H1 (cell line): ENCODE results near the gene SCAPER. TPM values are rescaled to one million over a fixed set of nuclear protein-coding genes. Genes with fewer than 3 reads are reported as not detected.

Experiments used
- CTCF ChIA-PET: fragments of 300-600 bp; sonication (Branson Sonifier 250); formaldehyde crosslinking; loops from one replicate; lab custom pipeline; 2021; ENCODE audit not compliant: partially characterized antibody; lab: Charles Lee
- POLR2A ChIA-PET: fragments of 300-600 bp; sonication (Branson Sonifier 250); formaldehyde crosslinking; loops from one replicate; lab custom pipeline; 2021; ENCODE audit warnings: inconsistent platforms; ENCODE audit not compliant: partially characterized antibody; lab: Charles Lee
- DNase-seq, 2 experiments: peaks; one replicate each; pipeline versions ENCODE4 v3.0.0 to v3.0.0-alpha.2; 2010 to 2022; ENCODE audit warnings: low spot score in 2 of 2, low read depth in 1 of 2, mixed read lengths in 1 of 2
- FAIRE-seq: peaks from 2 replicates; lab custom pipeline; 2011; peaks lifted over from hg19 to GRCh38; lab: Jason Lieb, UNC
- H2AFZ ChIP-seq: 2 replicates; pipeline ENCODE4 v1.8.1; 2012; ENCODE audit warnings: low read length, inconsistent platforms
- H2AK5ac ChIP-seq: 2 replicates; pipeline ENCODE4 v1.6.1; 2013; ENCODE audit warnings: low read depth, low read length
- H2BK120ac ChIP-seq: replicated peaks from 2 replicates; pipeline ENCODE3; 2013; ENCODE audit warnings: low read depth, low read length, inconsistent platforms
- H2BK12ac ChIP-seq: 2 replicates; pipeline ENCODE4 v1.6.1; 2013; ENCODE audit warnings: low read depth, low read length
- H2BK15ac ChIP-seq: 2 replicates; pipeline ENCODE4 v1.6.1; 2013; ENCODE audit warnings: low read length
- H2BK20ac ChIP-seq: 2 replicates; pipeline ENCODE4 v1.6.1; 2013; ENCODE audit warnings: low read length
- H2BK5ac ChIP-seq: 2 replicates; pipeline ENCODE4 v1.6.1; 2013; ENCODE audit warnings: low read depth, low read length
- H3K14ac ChIP-seq: 2 replicates; pipeline ENCODE4 v1.6.1; 2013; ENCODE audit warnings: inconsistent platforms; ENCODE audit not compliant: insufficient read length
- H3K18ac ChIP-seq: 2 replicates; pipeline ENCODE4 v1.6.1; 2013; ENCODE audit warnings: low read length; ENCODE audit errors: extremely low read depth
- H3K23ac ChIP-seq: 2 replicates; pipeline ENCODE4 v1.6.1; 2013; ENCODE audit warnings: inconsistent platforms; ENCODE audit not compliant: insufficient read length
- H3K23me2 ChIP-seq: 2 replicates; pipeline ENCODE4 v1.6.1; 2013; ENCODE audit warnings: low read depth, low read length
- H3K27ac ChIP-seq: 2 replicates; pipeline ENCODE4 v1.6.1; 2011; ENCODE audit warnings: low read depth, low read length, inconsistent platforms
- H3K27me3 ChIP-seq, 4 experiments: replicated peaks in 1 of 4; 1 replicate in 1 of 4; 2 replicates in 3 of 4; pipeline versions ENCODE4 v1.6.1 to v1.8.1; 2011 to 2013; ENCODE audit warnings: low read length in 3 of 4, mild to moderate bottlenecking in 3 of 4, inconsistent platforms in 2 of 4, mixed read lengths in 2 of 4, moderate library complexity in 1 of 4; ENCODE audit not compliant: control insufficient read depth in 3 of 4, insufficient read depth in 3 of 4; ENCODE audit errors: extremely low read depth in 1 of 4
- H3K36me3 ChIP-seq, 4 experiments: 2 replicates each; pipeline versions ENCODE4 v1.6.1 to v1.8.1; 2011 to 2013; ENCODE audit warnings: mild to moderate bottlenecking in 4 of 4, low read length in 3 of 4, moderate library complexity in 2 of 4, control low read depth in 1 of 4, inconsistent platforms in 1 of 4; ENCODE audit not compliant: insufficient read depth in 4 of 4, control insufficient read depth in 2 of 4
- H3K4ac ChIP-seq: replicated peaks from 2 replicates; pipeline ENCODE3; 2013; ENCODE audit warnings: low read length, low read depth, mixed read lengths, inconsistent platforms; ENCODE audit not compliant: insufficient read length
- H3K4me1 ChIP-seq, 4 experiments: replicated peaks in 1 of 4; 1 replicate in 1 of 4; 2 replicates in 3 of 4; pipeline versions ENCODE4 v1.6.1 to v1.8.1; 2011 to 2013; ENCODE audit warnings: low read length in 3 of 4, inconsistent platforms in 2 of 4, mixed read lengths in 1 of 4; ENCODE audit not compliant: insufficient read depth in 4 of 4, control insufficient read depth in 3 of 4
- H3K4me2 ChIP-seq, 2 experiments: 2 replicates each; pipeline versions ENCODE4 v1.6.1 to v1.8.1; 2011 to 2013; ENCODE audit warnings: low read depth in 2 of 2, low read length in 2 of 2, control low read depth in 1 of 2, inconsistent platforms in 1 of 2, mild to moderate bottlenecking in 1 of 2; ENCODE audit not compliant: insufficient read depth in 1 of 2
- H3K4me3 ChIP-seq, 4 experiments: fragments of 200-600, 300-600 bp in 1 of 4; sonication (generic), shearing (Covaris generic), sonication (Bioruptor Twin) in 1 of 4; 2 replicates each; pipeline versions ENCODE4 v1.5.1 to v1.8.1; 2011 to 2016; ENCODE audit warnings: low read length in 4 of 4, low read depth in 3 of 4, control low read depth in 2 of 4, inconsistent platforms in 2 of 4, mild to moderate bottlenecking in 2 of 4, mixed read lengths in 1 of 4, moderate library complexity in 1 of 4; ENCODE audit not compliant: insufficient read depth in 2 of 4; ENCODE audit errors: extremely low read depth in 1 of 4
- H3K56ac ChIP-seq: replicated peaks from 2 replicates; pipeline ENCODE3; 2013; ENCODE audit warnings: low read depth, mild to moderate bottlenecking, mixed read lengths, low read length, inconsistent platforms; ENCODE audit not compliant: insufficient read length
- H3K79me1 ChIP-seq: 2 replicates; pipeline ENCODE4 v1.6.1; 2013; ENCODE audit warnings: low read depth, low read length, control low read depth
- H3K79me2 ChIP-seq, 2 experiments: 2 replicates each; pipeline versions ENCODE4 v1.6.1 to v1.8.1; 2012 to 2013; ENCODE audit warnings: low read length in 2 of 2, mild to moderate bottlenecking in 2 of 2, inconsistent platforms in 1 of 2; ENCODE audit not compliant: insufficient read depth in 2 of 2, control insufficient read depth in 1 of 2
- H3K9ac ChIP-seq, 4 experiments: replicated peaks in 1 of 4; 1 replicate in 1 of 4; 2 replicates in 3 of 4; pipeline versions ENCODE4 v1.6.1 to v1.8.1; 2011 to 2013; ENCODE audit warnings: low read depth in 3 of 4, low read length in 3 of 4, control low read depth in 2 of 4, mild to moderate bottlenecking in 2 of 4, moderate library complexity in 2 of 4, inconsistent platforms in 1 of 4; ENCODE audit errors: extremely low read depth in 1 of 4
- H3K9me3 ChIP-seq, 2 experiments: 2 replicates each; pipeline versions ENCODE4 v1.6.1 to v1.8.1; 2012 to 2013; ENCODE audit warnings: mild to moderate bottlenecking in 2 of 2, moderate library complexity in 2 of 2, control low read depth in 1 of 2, inconsistent platforms in 1 of 2, low read depth in 1 of 2, low read length in 1 of 2, mixed read lengths in 1 of 2; ENCODE audit not compliant: insufficient read depth in 2 of 2
- H4K20me1 ChIP-seq, 2 experiments: replicated peaks in 1 of 2; 2 replicates each; pipeline versions ENCODE3 to v1.8.1; 2011 to 2013; ENCODE audit warnings: inconsistent platforms in 2 of 2, low read length in 2 of 2, mild to moderate bottlenecking in 1 of 2; ENCODE audit not compliant: insufficient read depth in 2 of 2, control insufficient read depth in 1 of 2
- H4K5ac ChIP-seq: 2 replicates; pipeline ENCODE4 v1.6.1; 2013; ENCODE audit warnings: low read length, low read depth, mixed read lengths, inconsistent platforms; ENCODE audit not compliant: insufficient read length
- H4K8ac ChIP-seq: 2 replicates; pipeline ENCODE4 v1.8.0; 2013; ENCODE audit warnings: mild to moderate bottlenecking, moderate library complexity, low read length, inconsistent platforms; ENCODE audit not compliant: insufficient read depth; ENCODE audit errors: extremely low read depth
- H4K91ac ChIP-seq: replicated peaks from 2 replicates; pipeline ENCODE3; 2013; ENCODE audit warnings: low read length, mixed read lengths, inconsistent platforms; ENCODE audit not compliant: insufficient read length
- E2F6 ChIP-seq: IDR thresholded peaks from 2 replicates; pipeline ENCODE4 v1.6.1; 2012; ENCODE audit warnings: inconsistent platforms
- KDM1A ChIP-seq: fragments of 200-600, 300-600 bp; sonication (generic); IDR thresholded peaks from 2 replicates; pipeline ENCODE4 v1.7.1; 2016; ENCODE audit warnings: mild to moderate bottlenecking, low read length, borderline replicate concordance
- MAX ChIP-seq: IDR thresholded peaks from 2 replicates; pipeline ENCODE4 v1.6.1; 2012; ENCODE audit warnings: inconsistent platforms
- NANOG ChIP-seq: IDR thresholded peaks from 2 replicates; pipeline ENCODE4 v1.6.1; 2011; ENCODE audit warnings: low read length, low read depth, mild to moderate bottlenecking, inconsistent platforms; ENCODE audit not compliant: insufficient read depth, poor library complexity, severe bottlenecking
- WGBS, 2 experiments: shearing (Covaris generic) in 1 of 2; methylation state at CpG; one replicate each; pipeline versions ENCODE4 v1.1.6 to v1.1.7; 2013 to 2015; ENCODE audit warnings: low lambda C conversion rate in 2 of 2, mixed read lengths in 2 of 2, inconsistent platforms in 1 of 2, low coverage in 1 of 2, missing lambda C conversion rate in 1 of 2; ENCODE audit not compliant: insufficient replicate concordance in 2 of 2, insufficient coverage in 1 of 2, insufficient read length in 1 of 2; ENCODE audit errors: extremely low coverage in 1 of 2, missing lambda C conversion rate in 1 of 2; 5-methylcytosine and 5-hydroxymethylcytosine counted together
- polyA plus RNA-seq, 7 experiments: library from polyadenylated mRNA; depleted of rRNA in 3 of 7; stranded (reverse) in 5 of 7; unstranded in 2 of 7; fragments of >200 nt in 5 of 7; fragments of 200-250 nt in 2 of 7; gene quantifications; 1 replicate in 5 of 7; 2 replicates in 1 of 7; 4 replicates in 1 of 7; pipeline versions ENCODE4 v1.2.1 to v1.2.3, GENCODE V29; 2011 to 2013; ENCODE audit warnings: missing spikeins in 2 of 7, mixed read lengths in 2 of 7
- total RNA-seq: library from RNA; stranded (reverse); fragmentation: NEBNext Ultra II Directional; extraction: Animal tissue kit (Norgen Biotek cat#: 25700); gene quantifications from 2 replicates; pipeline ENCODE4 v1.2.1, GENCODE V29; 2021

The SCAPER gene
- total and polyA plus RNA-seq, 2 of the 8 experiments (the other 6 are each of a cell fraction or from before 2014, with no cell fraction given), result 1.6 to 6.8 TPM

GRCh38 chr15:76376029-76376428 is 529.1 kb downstream of the SCAPER start:
- H4K91ac ChIP-seq, result no peak overlapping the region
- H3K27ac ChIP-seq, result no peak overlapping the region
- no peak overlapping the region for H2BK5ac ChIP-seq
- H3K79me2 ChIP-seq, result no peaks in the 10 kb centered on the region
- DNase-seq, result peak in 1 of 2 experiments; percentile 7
- H3K79me1 ChIP-seq, result no peaks in the 10 kb centered on the region
- no peak overlapping the region for H2BK20ac ChIP-seq
- no peak overlapping the region for H3K4ac ChIP-seq
- H2BK12ac ChIP-seq, result no peak overlapping the region
- no peak overlapping the region for H3K56ac ChIP-seq
- H4K20me1 ChIP-seq, result no peaks in the 10 kb centered on the region
- H3K27me3 ChIP-seq, result no peaks in the 10 kb centered on the region
- H3K23ac ChIP-seq, result no peak overlapping the region
- no peak overlapping the region for H2BK120ac ChIP-seq
- H2AFZ ChIP-seq, result no peak overlapping the region
- H3K4me2 ChIP-seq, result no peak overlapping the region
- no peak overlapping the region for H3K4me3 ChIP-seq
- H3K14ac ChIP-seq, result no peak overlapping the region
- H3K18ac ChIP-seq, result no peak overlapping the region
- H2BK15ac ChIP-seq, result no peak overlapping the region
- ChIA-PET POLR2A (no interaction called here), CTCF (no interaction called here)
- H3K36me3 ChIP-seq, result no peaks in the 10 kb centered on the region
- H3K4me1 ChIP-seq, result no peaks in the 10 kb centered on the region
- no peak overlapping the region for H2AK5ac ChIP-seq
- H4K5ac ChIP-seq, result no peak overlapping the region
- TF ChIP-seq MAX (peak; percentile 68), NANOG (no peak), KDM1A (no peak), E2F6 (0 out of 2 replicates have a peak, but pooled peaks have one; percentile 17)
- no peaks in the 10 kb centered on the region for H3K23me2 ChIP-seq
- no peak overlapping the region for H3K9ac ChIP-seq
- H3K9me3 ChIP-seq, result no peaks in the 10 kb centered on the region; a peak in 1 of 4 replicates
- H4K8ac ChIP-seq, result no peak overlapping the region
- 87% methylated on average over 3 of the region's 3 CpGs; no CpG with 5 or more reads in 1 of the 2 experiments for WGBS, 2 experiments
- no peak for FAIRE-seq
